ENCODE measurements around the gene ZBTB1. TPM values are rescaled to one million over a fixed set of nuclear protein-coding genes. Genes with fewer than 3 reads are reported as not detected.
A peak's percentile ranks its signal among the peaks of the same experiment; 100 is the strongest.

The ZBTB1 gene
- total RNA-seq, 4 donors from 2014 or later, result 39.8 to 71.1 (median 44.5) TPM

DNA sequence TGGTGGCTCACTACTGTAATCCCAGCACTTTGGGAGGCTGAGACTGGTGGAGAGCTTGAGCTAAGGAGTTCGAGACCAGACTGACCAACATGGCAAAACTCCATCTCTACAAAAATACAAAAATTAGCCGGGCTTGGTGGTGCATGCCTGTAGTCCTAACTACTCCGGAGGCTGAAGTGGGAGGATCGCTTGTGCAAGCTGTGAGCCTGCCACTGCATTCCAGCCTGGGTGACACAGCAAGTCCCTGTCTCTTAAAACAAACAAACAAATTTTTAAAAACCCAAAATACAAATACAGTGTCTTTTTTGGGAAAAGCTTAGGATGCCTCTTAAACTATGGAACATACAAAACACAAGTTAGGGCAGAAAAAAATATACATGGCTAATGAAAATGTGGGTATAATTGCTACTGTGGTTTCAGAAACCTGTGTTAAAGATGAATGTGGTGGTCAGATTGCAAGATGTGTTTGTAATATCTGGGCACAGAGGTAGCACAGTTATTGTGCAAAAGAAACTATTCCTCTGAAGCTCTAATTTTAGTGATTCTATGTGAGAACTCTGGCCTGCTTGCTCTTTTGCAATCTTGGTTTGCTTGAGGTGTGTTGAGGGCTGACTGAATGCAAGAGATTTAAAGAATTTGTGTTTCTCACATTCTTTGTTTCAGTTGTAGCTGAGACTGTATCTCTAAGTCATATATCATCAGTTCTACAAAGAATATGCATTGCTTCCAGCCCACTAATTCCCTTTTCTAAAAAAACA lies 32.1 kb downstream of the ZBTB1 start:
- no peak overlapping the region for H3K4me3 ChIP-seq
- H3K4me1 ChIP-seq, result peaks cover 0 to 20% (median 0%) of the 10 kb centered on the region in 3 donors
- no peak for TF ChIP-seq EP300 (IDR thresholded peaks at IDR 0.05)
- H3K9me3 ChIP-seq, result peaks cover 0 to 5% (median 0%) of the 10 kb centered on the region in 3 donors
- peaks cover 5% of the 10 kb centered on the region for H3K27me3 ChIP-seq
- 83 to 92% methylated on average over 1 to 2 of the region's 4 CpGs for WGBS, 2 donors (ENCODE audit: low coverage in 1 of 2)
- ATAC-seq, result no peak
- no peak overlapping the region for H3K27ac ChIP-seq
- H3K36me3 ChIP-seq, result no peaks in the 10 kb centered on the region

DNA sequence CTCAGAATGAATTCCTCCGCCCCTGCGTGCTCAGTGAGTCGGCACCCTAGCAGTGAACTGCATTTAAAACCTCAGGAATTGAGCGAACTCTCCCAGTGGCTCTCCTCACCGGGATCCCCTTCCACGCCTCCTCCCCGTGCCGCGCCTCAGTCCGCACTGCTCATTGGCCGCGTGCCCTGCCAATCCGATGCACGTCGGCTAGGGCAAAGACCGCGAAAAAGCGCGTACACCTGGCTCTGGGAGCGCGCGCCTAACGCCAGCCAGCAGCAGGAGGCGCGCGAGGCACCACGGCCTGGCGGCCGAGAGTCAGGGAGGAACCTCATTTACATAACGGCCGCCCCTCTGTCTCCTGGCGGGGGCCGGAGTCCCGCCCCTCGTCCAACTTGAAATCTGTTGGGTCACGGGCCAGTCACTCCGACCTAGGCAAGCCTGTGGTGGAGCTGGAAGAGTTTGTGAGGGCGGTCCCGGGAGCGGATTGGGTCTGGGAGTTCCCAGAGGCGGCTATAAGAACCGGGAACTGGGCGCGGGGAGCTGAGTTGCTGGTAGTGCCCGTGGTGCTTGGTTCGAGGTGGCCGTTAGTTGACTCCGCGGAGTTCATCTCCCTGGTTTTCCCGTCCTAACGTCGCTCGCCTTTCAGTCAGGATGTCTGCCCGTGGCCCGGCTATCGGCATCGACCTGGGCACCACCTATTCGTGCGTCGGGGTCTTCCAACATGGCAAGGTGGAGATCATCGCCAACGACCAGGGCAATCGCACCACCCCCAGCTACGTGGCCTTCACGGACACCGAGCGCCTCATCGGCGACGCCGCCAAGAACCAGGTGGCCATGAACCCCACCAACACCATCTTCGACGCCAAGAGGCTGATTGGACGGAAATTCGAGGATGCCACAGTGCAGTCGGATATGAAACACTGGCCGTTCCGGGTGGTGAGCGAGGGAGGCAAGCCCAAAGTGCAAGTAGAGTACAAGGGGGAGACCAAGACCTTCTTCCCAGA lies 35.9 kb downstream of the ZBTB1 start, which contains the start of gene HSPA2:
Gene HSPA2, plus strand, starts transcription at position 534 of the 995 bp plus-strand sequence. Its CDS starts 109 bp downstream, at position 643.
- peaks cover 0 to 5% (median 0%) of the 10 kb centered on the region in 3 donors for H3K9me3 ChIP-seq
- H3K27ac ChIP-seq, result peak within 1 kb of the TSS; percentile 57 to 94 (median 91)
- no peaks in the 10 kb centered on the region for H3K36me3 ChIP-seq
- WGBS, 2 donors (ENCODE audit: low coverage in 1 of 2), result 0 to 2% methylated on average over 8 to 13 of the region's 79 CpGs
- H3K4me1 ChIP-seq, result peaks cover 0 to 25% (median 0%) of the 10 kb centered on the region in 3 donors
- H3K27me3 ChIP-seq, result peaks cover 5% of the 10 kb centered on the region
- TF ChIP-seq POLR2A (IDR thresholded peaks at IDR 0.05) (peak; percentile 96 to 98), POLR2AphosphoS5 (IDR thresholded peaks at IDR 0.05) (peak; percentile 99), EP300 (IDR thresholded peaks at IDR 0.05) (no peak)
- TF ChIP-seq, protein P1, sequence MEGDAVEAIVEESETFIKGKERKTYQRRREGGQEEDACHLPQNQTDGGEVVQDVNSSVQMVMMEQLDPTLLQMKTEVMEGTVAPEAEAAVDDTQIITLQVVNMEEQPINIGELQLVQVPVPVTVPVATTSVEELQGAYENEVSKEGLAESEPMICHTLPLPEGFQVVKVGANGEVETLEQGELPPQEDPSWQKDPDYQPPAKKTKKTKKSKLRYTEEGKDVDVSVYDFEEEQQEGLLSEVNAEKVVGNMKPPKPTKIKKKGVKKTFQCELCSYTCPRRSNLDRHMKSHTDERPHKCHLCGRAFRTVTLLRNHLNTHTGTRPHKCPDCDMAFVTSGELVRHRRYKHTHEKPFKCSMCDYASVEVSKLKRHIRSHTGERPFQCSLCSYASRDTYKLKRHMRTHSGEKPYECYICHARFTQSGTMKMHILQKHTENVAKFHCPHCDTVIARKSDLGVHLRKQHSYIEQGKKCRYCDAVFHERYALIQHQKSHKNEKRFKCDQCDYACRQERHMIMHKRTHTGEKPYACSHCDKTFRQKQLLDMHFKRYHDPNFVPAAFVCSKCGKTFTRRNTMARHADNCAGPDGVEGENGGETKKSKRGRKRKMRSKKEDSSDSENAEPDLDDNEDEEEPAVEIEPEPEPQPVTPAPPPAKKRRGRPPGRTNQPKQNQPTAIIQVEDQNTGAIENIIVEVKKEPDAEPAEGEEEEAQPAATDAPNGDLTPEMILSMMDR (IDR thresholded peaks at IDR 0.05), result peak; percentile 45 to 92 (median 90)
- H3K4me3 ChIP-seq, result peak within 1 kb of the TSS; percentile 69
- ATAC-seq, result peak; percentile 98

DNA sequence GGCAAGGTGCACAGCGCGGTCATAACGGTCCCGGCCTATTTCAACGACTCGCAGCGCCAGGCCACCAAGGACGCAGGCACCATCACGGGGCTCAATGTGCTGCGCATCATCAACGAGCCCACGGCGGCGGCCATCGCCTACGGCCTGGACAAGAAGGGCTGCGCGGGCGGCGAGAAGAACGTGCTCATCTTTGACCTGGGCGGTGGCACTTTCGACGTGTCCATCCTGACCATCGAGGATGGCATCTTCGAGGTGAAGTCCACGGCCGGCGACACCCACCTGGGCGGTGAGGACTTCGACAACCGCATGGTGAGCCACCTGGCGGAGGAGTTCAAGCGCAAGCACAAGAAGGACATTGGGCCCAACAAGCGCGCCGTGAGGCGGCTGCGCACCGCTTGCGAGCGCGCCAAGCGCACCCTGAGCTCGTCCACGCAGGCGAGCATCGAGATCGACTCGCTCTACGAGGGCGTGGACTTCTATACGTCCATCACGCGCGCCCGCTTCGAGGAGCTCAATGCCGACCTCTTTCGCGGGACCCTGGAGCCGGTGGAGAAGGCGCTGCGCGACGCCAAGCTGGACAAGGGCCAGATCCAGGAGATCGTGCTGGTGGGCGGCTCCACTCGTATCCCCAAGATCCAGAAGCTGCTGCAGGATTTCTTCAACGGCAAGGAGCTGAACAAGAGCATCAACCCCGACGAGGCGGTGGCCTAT lies 36.8 kb downstream of the ZBTB1 start:
- peaks cover 0 to 5% (median 0%) of the 10 kb centered on the region in 3 donors for H3K9me3 ChIP-seq
- H3K27ac ChIP-seq, result peak overlapping the region; percentile 47 to 93 (median 90)
- H3K27me3 ChIP-seq, result peaks cover 5% of the 10 kb centered on the region
- TF ChIP-seq EP300 (IDR thresholded peaks at IDR 0.05) (no peak), POLR2AphosphoS5 (IDR thresholded peaks at IDR 0.05) (peak; percentile 57), POLR2A (IDR thresholded peaks at IDR 0.05) (no peak)
- TF ChIP-seq, protein P1 (IDR thresholded peaks at IDR 0.05), result peak in 3 of 4 experiments; percentile 14 to 43 (median 39)
- ATAC-seq, result no peak
- H3K4me3 ChIP-seq, result peak overlapping the region; percentile 69
- peaks cover 0 to 4% of the 10 kb centered on the region in 2 donors for H3K36me3 ChIP-seq
- peaks cover 0 to 26% (median 0%) of the 10 kb centered on the region in 3 donors for H3K4me1 ChIP-seq
- 0% methylated on average over 1 of the region's 73 CpGs; no CpG with 5 or more reads in 1 of the 2 donors for WGBS, 2 donors (ENCODE audit: low coverage in 1 of 2)

DNA sequence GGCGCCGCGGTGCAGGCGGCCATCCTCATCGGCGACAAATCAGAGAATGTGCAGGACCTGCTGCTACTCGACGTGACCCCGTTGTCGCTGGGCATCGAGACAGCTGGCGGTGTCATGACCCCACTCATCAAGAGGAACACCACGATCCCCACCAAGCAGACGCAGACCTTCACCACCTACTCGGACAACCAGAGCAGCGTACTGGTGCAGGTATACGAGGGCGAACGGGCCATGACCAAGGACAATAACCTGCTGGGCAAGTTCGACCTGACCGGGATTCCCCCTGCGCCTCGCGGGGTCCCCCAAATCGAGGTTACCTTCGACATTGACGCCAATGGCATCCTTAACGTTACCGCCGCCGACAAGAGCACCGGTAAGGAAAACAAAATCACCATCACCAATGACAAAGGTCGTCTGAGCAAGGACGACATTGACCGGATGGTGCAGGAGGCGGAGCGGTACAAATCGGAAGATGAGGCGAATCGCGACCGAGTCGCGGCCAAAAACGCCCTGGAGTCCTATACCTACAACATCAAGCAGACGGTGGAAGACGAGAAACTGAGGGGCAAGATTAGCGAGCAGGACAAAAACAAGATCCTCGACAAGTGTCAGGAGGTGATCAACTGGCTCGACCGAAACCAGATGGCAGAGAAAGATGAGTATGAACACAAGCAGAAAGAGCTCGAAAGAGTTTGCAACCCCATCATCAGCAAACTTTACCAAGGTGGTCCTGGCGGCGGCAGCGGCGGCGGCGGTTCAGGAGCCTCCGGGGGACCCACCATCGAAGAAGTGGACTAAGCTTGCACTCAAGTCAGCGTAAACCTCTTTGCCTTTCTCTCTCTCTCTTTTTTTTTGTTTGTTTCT lies 37.6 kb downstream of the ZBTB1 start:
- peaks cover 0 to 12% of the 10 kb centered on the region in 2 donors for H3K36me3 ChIP-seq
- peak overlapping the region; percentile 25 to 93 (median 90) for H3K27ac ChIP-seq
- TF ChIP-seq, protein P1 (IDR thresholded peaks at IDR 0.05), result no peak
- TF ChIP-seq EP300 (IDR thresholded peaks at IDR 0.05), result no peak
- 15 to 17% methylated on average over 11 to 29 of the region's 61 CpGs for WGBS, 2 donors (ENCODE audit: low coverage in 1 of 2)
- H3K4me3 ChIP-seq, result peak overlapping the region; percentile 69
- H3K27me3 ChIP-seq, result peaks cover 5% of the 10 kb centered on the region
- peaks cover 0 to 5% (median 0%) of the 10 kb centered on the region in 3 donors for H3K9me3 ChIP-seq
- ATAC-seq, result no peak
- peaks cover 0 to 26% (median 0%) of the 10 kb centered on the region in 3 donors for H3K4me1 ChIP-seq

All from gastroesophageal sphincter (tissue), 4 donors.